ENCODE data around the gene GARNL3. TPM values are rescaled to one million over a fixed set of nuclear protein-coding genes. Genes with fewer than 3 reads are reported as not detected.

The GARNL3 gene
- polyA plus RNA-seq, 1 donor, result 24.0 TPM

DNA sequence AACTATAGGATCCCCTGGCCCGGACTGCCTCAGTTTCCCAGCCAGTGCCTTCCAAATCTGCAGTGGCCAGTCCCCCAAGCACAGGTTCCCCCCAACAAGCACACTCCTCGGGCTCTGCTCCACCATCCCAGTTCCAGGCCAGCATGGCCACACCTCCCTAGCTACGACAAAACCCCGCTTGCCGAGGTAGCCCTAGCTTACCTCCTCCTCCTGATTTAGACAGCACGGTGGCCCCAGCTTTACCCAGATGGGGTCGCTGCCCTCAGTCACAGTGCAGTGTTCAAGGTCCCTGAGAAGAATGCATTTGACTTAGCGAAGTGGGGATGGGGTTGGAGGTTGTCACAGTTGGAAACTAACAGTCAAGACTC lies 40.8 kb upstream of the GARNL3 start:
- Histone ChIP-seq H3K4me3 (ENCODE audit: low read length) (peak overlapping the region; percentile 53), H3K27ac (ENCODE audit: low read length) (no peak overlapping the region), H3K9me3 (ENCODE audit: control insufficient read depth, low read depth, low read length) (no peaks in the 10 kb centered on the region), H3K36me3 (ENCODE audit: control insufficient read depth, insufficient read depth, low read length) (peaks cover 9% of the 10 kb centered on the region), H3K27me3 (ENCODE audit: control insufficient read depth, insufficient read depth, low read length) (no peaks in the 10 kb centered on the region), H3K4me1 (ENCODE audit: control insufficient read depth, insufficient read depth, low read length) (peaks cover 13% of the 10 kb centered on the region)
- no CpG with 5 or more reads among the region's 8 CpGs for WGBS (ENCODE audit: insufficient coverage, low lambda C conversion rate)
- DNase-seq, result no peak

DNA sequence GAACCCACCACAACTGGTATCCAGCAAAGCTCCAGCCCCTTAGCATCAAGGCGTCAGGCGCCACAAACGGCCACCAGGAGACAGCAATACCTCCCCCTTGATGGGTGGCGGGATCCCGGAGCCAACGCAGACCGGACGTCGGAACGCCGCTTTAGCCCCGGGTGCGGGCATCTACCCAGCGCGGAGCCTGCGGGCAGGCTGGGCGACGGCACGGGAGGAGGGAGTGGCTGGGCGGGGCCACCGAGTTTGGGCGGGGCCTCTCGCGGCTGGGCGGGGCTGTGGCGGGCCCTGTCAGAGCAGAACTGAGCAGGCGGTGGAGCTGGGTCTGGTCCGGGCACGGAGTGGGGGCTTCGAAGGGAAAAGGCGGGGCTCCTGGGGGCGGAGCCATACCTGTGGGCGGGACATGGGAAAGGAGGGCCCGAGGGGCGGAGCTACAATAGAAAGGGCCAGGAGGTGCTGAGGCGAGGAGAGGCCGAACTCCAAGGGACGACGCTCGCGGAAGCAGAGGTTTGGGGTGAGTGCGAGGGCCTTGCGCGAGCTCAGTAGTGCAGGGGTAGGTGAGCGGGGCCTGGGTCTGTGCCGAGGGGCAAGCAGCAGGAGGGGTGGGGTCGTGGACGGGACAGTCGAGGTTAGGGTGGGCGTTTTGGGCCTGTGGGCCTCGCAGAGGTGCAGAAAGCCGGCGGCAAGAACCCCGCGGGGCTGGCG lies 40.2 kb upstream of the GARNL3 start:
- WGBS (ENCODE audit: insufficient coverage, low lambda C conversion rate), result no CpG with 5 or more reads among the region's 56 CpGs
- Histone ChIP-seq H3K36me3 (ENCODE audit: control insufficient read depth, insufficient read depth, low read length) (peaks cover 4% of the 10 kb centered on the region), H3K4me3 (ENCODE audit: low read length) (peak overlapping the region; percentile 53), H3K4me1 (ENCODE audit: control insufficient read depth, insufficient read depth, low read length) (peaks cover 13% of the 10 kb centered on the region), H3K9me3 (ENCODE audit: control insufficient read depth, low read depth, low read length) (no peaks in the 10 kb centered on the region), H3K27me3 (ENCODE audit: control insufficient read depth, insufficient read depth, low read length) (no peaks in the 10 kb centered on the region), H3K27ac (ENCODE audit: low read length) (peak overlapping the region; percentile 47)
- peak; percentile 86 to 91 for DNase-seq

DNA sequence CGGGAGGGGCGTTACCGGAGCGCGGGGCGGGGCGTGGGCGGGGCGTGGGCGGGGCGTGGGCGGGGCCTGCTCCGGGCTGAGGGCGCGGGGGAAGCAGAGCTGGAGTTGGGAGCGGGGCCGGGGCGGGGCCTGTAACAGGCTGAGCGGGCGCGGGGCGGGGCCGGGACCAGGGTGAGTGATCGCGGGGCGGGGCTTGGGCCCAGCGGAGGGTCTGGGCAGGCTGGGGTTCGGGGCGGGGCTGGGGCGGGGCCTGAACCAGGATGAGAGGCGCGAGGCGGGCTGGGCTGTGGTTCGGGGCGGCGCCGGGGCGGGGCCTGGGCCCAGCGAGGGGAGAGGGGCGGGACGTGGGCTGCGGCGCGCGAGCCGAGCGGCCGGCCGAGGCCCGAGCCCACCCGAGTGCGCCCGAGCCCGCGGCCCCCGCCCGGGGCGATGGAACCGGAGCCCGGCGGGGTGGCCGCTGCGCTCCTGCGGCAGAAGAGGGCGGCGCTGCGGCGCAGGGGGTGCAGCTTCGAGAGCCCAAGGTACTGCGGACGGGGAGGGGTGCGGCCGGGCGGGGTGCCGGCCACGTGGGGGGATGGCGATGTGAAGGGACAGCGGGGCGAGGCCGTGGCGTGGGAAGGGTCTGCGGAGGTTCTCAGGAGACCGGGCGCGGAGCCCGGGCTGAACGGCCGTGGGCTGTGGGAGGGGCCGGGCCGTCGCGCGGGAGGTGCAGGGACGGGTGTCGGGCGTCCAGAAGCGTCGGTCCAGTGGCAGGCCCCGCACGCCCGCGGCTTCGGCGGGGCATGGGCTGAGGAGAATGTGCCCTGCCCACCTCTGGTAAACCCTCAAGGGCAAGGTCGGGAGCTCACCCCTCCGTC lies 39.5 kb upstream of the GARNL3 start:
- DNase-seq, result peak; percentile 88 to 90
- Histone ChIP-seq H3K27ac (ENCODE audit: low read length) (peak overlapping the region; percentile 47), H3K4me1 (ENCODE audit: control insufficient read depth, insufficient read depth, low read length) (peaks cover 13% of the 10 kb centered on the region), H3K4me3 (ENCODE audit: low read length) (peak overlapping the region; percentile 53), H3K9me3 (ENCODE audit: control insufficient read depth, low read depth, low read length) (no peaks in the 10 kb centered on the region), H3K36me3 (ENCODE audit: control insufficient read depth, insufficient read depth, low read length) (no peaks in the 10 kb centered on the region), H3K27me3 (ENCODE audit: control insufficient read depth, insufficient read depth, low read length) (no peaks in the 10 kb centered on the region)
- no CpG with 5 or more reads among the region's 106 CpGs for WGBS (ENCODE audit: insufficient coverage, low lambda C conversion rate)

DNA sequence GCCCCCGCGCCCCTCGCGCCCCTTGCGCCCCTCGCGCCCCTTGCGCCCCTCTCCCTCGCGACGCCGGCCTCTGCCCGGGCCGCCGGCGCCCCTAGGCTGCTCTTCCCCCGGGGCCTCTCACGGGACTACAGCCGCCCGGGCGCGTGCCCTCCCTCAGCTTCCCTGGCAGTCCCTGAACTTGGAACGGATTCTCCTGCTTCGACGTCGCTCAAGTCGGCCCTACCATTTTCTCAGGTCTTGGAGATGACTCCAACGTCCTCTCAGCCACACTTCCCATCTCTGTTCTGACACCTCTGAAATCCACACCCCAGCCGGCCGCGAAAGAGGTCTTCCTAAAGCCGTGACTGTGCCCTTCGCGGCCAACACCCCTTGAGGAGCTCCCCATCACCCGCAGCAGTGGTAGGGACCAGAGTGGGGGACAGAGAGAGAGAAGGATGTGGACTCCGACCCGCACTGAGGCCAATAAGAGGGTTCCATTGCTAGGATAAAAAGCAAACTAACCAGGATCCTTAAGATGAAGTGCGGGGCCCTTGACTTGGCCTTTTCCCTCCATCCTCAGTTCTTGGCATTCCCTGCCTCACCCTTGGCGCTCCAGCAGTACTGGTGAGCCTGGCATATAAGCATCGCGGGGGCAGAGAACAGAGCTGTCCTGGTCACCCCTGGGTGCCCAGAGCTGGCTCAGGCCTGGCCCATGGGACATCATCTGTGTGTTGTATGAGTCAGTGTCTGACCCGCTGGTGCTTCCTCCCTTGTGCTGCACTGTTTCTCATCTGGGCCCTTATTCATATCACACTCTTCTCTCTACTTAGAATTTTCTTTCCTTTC lies 38.6 kb upstream of the GARNL3 start:
- Histone ChIP-seq H3K36me3 (ENCODE audit: control insufficient read depth, insufficient read depth, low read length) (no peaks in the 10 kb centered on the region), H3K27me3 (ENCODE audit: control insufficient read depth, insufficient read depth, low read length) (no peaks in the 10 kb centered on the region), H3K27ac (ENCODE audit: low read length) (no peak overlapping the region), H3K4me3 (ENCODE audit: low read length) (peak overlapping the region; percentile 47), H3K9me3 (ENCODE audit: control insufficient read depth, low read depth, low read length) (no peaks in the 10 kb centered on the region), H3K4me1 (ENCODE audit: control insufficient read depth, insufficient read depth, low read length) (peaks cover 13% of the 10 kb centered on the region)
- peak; percentile 24 to 67 for DNase-seq
- WGBS (ENCODE audit: insufficient coverage, low lambda C conversion rate), result 100% methylated on average over 1 of the region's 42 CpGs

DNA sequence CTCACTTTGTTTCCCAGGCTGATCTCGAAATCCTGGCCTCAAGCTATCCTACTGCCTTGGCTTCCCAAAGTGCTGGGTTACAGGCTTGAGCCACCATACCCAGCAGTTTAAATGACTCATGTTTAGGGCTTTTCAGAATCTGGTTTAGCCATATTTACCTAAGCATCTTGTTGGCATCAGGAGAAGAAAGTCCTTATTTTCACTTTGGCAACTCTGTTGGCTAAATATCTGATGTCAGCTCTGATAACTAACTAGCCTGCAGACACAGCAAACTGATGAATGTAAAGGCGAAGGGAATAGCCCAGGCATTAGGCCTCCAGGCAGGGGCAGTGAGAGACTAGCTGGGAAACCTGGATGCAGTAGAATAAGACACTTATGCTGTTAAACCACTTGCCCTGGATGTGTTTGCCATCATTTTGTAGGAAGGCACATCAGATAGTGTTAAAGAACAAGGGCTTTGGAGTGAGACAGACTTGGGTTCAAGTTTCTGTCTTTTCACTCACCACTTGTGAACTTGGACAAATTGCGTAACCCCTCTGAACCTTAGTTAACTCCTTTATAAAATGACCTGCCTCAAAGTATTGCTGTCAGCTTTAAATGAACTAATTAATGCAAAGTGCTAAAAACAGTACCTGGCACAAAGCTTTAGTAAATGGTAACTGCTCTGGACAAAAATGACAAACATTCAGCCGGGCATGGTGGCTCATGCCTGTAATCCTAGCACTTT lies 34.7 kb upstream of the GARNL3 start:
- Histone ChIP-seq H3K4me1 (ENCODE audit: control insufficient read depth, insufficient read depth, low read length) (peaks cover 8% of the 10 kb centered on the region), H3K9me3 (ENCODE audit: control insufficient read depth, low read depth, low read length) (no peaks in the 10 kb centered on the region), H3K27me3 (ENCODE audit: control insufficient read depth, insufficient read depth, low read length) (no peaks in the 10 kb centered on the region), H3K27ac (ENCODE audit: low read length) (no peak overlapping the region), H3K4me3 (ENCODE audit: low read length) (no peak overlapping the region), H3K36me3 (ENCODE audit: control insufficient read depth, insufficient read depth, low read length) (no peaks in the 10 kb centered on the region)
- WGBS (ENCODE audit: insufficient coverage, low lambda C conversion rate), result 100% methylated on average over 1 of the region's 4 CpGs
- DNase-seq, result no peak

DNA sequence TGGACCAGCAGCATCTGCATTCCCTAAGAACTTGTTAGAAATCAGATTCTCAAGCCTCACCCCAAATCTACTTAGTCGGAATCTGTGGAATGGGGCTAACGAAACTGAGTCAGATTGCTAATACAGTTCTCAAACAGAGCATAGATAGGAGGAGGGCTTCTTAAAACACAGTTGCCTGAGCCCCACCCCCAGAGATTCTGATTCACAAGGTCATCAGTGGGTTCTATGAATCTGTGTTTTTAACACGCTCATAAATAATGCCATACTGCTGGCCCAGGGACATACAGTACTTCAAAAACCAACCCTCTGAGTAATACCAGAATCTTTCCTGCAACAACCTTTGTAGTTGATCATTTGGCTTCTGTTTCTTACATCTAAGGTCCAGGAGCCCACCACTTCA lies 32.9 kb upstream of the GARNL3 start:
- Histone ChIP-seq H3K4me3 (ENCODE audit: low read length) (no peak overlapping the region), H3K27ac (ENCODE audit: low read length) (no peak overlapping the region), H3K36me3 (ENCODE audit: control insufficient read depth, insufficient read depth, low read length) (no peaks in the 10 kb centered on the region), H3K4me1 (ENCODE audit: control insufficient read depth, insufficient read depth, low read length) (no peaks in the 10 kb centered on the region), H3K9me3 (ENCODE audit: control insufficient read depth, low read depth, low read length) (no peaks in the 10 kb centered on the region), H3K27me3 (ENCODE audit: control insufficient read depth, insufficient read depth, low read length) (no peaks in the 10 kb centered on the region)
- WGBS (ENCODE audit: insufficient coverage, low lambda C conversion rate), result no CpG with 5 or more reads among the region's 3 CpGs
- DNase-seq, result no peak

DNA sequence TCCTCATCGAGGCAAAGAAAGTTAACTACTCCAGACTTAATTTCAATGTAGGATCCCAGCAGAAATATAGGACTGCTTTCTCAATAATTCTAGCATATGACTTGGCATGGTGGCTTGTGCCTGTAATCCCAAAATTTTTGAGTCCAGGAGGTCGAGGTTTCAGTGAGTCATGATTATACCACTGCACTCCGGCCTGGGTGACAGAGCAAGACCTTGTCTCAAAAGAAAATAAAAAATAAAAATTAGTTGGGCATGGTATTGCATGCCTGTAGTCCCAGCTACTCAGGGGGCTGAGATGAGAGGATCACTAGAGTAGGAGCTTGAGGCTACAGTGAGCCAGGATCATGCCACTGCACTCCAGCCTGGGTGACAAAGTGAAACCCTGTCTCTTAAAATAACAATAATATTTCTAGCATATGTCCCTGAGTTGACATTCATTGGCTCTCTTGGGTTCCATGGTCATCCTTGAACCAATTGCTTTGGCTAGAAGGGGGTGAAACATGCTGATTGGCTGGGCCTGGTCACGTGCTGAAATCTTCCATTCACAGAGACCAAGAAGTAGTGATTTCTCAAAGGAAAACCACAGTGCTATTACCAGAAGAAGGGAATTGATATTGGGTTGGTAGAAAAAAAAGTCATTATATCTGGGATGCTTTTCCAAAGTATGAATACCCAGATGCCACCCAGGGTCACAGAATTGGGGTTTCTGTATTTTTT lies 31.6 kb upstream of the GARNL3 start:
- peaks cover 5% of the 10 kb centered on the region for H3K36me3 ChIP-seq (ENCODE audit: control insufficient read depth, insufficient read depth, low read length)
- H3K9me3 ChIP-seq (ENCODE audit: control insufficient read depth, low read depth, low read length), result no peaks in the 10 kb centered on the region
- no peaks in the 10 kb centered on the region for H3K4me1 ChIP-seq (ENCODE audit: control insufficient read depth, insufficient read depth, low read length)
- WGBS (ENCODE audit: insufficient coverage, low lambda C conversion rate), result no CpG with 5 or more reads among the region's 4 CpGs
- no peak overlapping the region for H3K4me3 ChIP-seq (ENCODE audit: low read length)
- no peaks in the 10 kb centered on the region for H3K27me3 ChIP-seq (ENCODE audit: control insufficient read depth, insufficient read depth, low read length)
- no peak for DNase-seq
- H3K27ac ChIP-seq (ENCODE audit: low read length), result no peak overlapping the region

DNA sequence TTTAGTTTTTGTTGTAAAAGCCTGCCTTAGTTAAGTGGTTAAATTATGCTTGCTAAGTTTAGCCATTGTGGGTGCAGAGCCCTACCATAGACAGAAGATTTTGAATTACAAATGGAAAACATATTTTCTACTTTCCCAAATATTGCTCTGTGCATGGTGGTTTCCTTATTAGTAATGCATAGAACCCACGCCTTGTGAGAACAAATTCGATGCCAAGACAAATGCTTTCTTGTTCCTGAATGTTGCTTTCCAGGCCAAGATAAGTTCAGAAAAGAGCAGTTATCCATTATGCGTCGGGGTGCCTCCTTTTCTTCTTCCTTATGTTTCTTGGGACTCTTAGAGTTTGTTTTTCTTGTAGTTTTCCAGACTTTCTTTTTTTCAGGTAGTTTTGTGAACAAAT lies 31.0 kb upstream of the GARNL3 start:
- no peak for DNase-seq
- whole genome bisulfite sequencing (ENCODE audit: insufficient coverage, low lambda C conversion rate), result 79% methylated on average over 2 of the region's 4 CpGs
- no peak overlapping the region for H3K27ac ChIP-seq (ENCODE audit: low read length)

DNA sequence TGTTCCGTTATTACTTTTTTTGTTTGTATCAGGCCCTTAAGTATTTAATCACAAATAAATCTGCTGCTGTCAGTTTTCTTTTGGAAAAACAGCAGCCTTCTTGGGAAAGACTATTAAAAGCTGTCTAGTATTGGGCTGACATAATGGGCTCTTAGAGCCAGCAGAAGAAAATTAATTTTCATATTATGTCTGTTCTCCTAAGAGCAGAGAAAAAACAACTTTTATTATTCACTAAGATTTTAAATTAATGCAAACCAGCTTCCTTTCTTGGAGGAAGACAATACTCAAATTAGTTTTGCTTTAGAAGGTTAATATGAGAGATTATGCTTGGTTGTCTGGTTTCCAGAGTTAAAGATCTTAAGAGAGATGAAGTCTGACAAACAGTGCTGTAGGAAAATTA lies 30.6 kb upstream of the GARNL3 start:
- Histone ChIP-seq H3K27me3 (ENCODE audit: control insufficient read depth, insufficient read depth, low read length) (no peaks in the 10 kb centered on the region), H3K9me3 (ENCODE audit: control insufficient read depth, low read depth, low read length) (no peaks in the 10 kb centered on the region), H3K36me3 (ENCODE audit: control insufficient read depth, insufficient read depth, low read length) (peaks cover 5% of the 10 kb centered on the region), H3K4me3 (ENCODE audit: low read length) (no peak overlapping the region), H3K27ac (ENCODE audit: low read length) (no peak overlapping the region), H3K4me1 (ENCODE audit: control insufficient read depth, insufficient read depth, low read length) (no peaks in the 10 kb centered on the region)
- WGBS (ENCODE audit: insufficient coverage, low lambda C conversion rate), result 80% methylated on average over 1 of the region's 1 CpG
- no peak for DNase-seq

More for the DNA sequence above, 31.0 kb upstream of the GARNL3 start:
- Histone ChIP-seq H3K36me3 (ENCODE audit: control insufficient read depth, insufficient read depth, low read length) (peaks cover 5% of the 10 kb centered on the region), H3K9me3 (ENCODE audit: control insufficient read depth, low read depth, low read length) (no peaks in the 10 kb centered on the region), H3K4me1 (ENCODE audit: control insufficient read depth, insufficient read depth, low read length) (no peaks in the 10 kb centered on the region), H3K4me3 (ENCODE audit: low read length) (no peak overlapping the region), H3K27me3 (ENCODE audit: control insufficient read depth, insufficient read depth, low read length) (no peaks in the 10 kb centered on the region)

All from large intestine (tissue), 3 donors.